ENCODE measurements around the gene EMX2.

DNA sequence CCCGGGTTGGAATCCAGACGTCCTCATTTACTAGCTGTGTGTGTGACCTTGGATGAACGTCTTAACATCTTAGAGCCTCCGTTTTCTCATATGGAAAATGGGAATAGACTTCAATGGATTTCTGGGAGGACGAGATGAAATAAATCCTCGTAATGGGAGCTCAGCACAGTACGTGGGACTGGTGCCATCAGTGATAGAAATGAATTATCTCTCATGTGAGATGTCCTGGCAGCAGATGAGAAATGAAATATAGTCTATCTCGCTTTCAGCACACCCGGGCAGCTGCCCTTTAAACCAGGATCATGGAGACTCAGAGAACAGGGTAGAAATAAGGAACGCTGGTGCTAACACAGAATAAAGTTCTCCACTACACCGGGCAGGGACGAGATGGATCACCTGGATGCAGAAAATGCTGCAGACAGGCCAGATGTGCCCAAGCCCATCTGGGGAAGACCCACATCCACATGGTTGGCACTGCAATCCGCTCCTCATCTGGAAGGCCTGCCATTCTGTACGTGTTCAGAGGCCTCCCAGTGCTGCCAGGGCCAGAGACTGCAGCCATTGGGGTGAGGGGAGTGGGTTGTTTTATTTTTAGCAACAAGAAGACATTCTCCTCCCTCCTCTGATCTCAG is 11.1 kb upstream of the EMX2 start:
- TF ChIP-seq, protein P1, sequence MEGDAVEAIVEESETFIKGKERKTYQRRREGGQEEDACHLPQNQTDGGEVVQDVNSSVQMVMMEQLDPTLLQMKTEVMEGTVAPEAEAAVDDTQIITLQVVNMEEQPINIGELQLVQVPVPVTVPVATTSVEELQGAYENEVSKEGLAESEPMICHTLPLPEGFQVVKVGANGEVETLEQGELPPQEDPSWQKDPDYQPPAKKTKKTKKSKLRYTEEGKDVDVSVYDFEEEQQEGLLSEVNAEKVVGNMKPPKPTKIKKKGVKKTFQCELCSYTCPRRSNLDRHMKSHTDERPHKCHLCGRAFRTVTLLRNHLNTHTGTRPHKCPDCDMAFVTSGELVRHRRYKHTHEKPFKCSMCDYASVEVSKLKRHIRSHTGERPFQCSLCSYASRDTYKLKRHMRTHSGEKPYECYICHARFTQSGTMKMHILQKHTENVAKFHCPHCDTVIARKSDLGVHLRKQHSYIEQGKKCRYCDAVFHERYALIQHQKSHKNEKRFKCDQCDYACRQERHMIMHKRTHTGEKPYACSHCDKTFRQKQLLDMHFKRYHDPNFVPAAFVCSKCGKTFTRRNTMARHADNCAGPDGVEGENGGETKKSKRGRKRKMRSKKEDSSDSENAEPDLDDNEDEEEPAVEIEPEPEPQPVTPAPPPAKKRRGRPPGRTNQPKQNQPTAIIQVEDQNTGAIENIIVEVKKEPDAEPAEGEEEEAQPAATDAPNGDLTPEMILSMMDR (IDR thresholded peaks at IDR 0.05; ENCODE audit: poor library complexity) = no peak
- no peak for TF ChIP-seq EZH2 (IDR thresholded peaks at IDR 0.05; ENCODE audit: borderline replicate concordance)
- no peak for TF ChIP-seq EZH2phosphoT487 (IDR thresholded peaks at IDR 0.05; ENCODE audit: low read depth, severe bottlenecking, unreplicated experiment)

All from hepatocyte (in vitro differentiated cells).